Measurements from ENCODE around the gene POLR3E. TPM values are rescaled to one million over a fixed set of nuclear protein-coding genes. Genes with fewer than 3 reads are reported as not detected.
A peak's percentile ranks its signal among the peaks of the same experiment; 100 is the strongest.

The POLR3E gene
- total RNA-seq, 4 donors from 2014 or later = 23.2 to 107 (median 46.0) TPM

GRCh38 chr16:22372882-22373661 lies 75.9 kb downstream of the POLR3E start:
- no peak for DNase-seq
- in situ Hi-C loops (cut with MboI; ENCODE audit: low pct_ligation_motif_present in 1 of 4, low pct_unique_long_range_greater_than_20kb in 1 of 4, low sequenced_read_pairs in 3 of 4) (no loop called here), intact Hi-C loops (cut with DNase I; ENCODE audit: low total_unique reads) (no loop called here)
- Histone ChIP-seq H3K9me3 (no peaks in the 10 kb centered on the region), H3K27me3 (no peaks in the 10 kb centered on the region), H3K27ac (peak overlapping the region; percentile 92 to 96 (median 94)), H3K36me3 (no peaks in the 10 kb centered on the region), H3K4me1 (peaks cover 31 to 61% (median 54%) of the 10 kb centered on the region in 4 donors), H3K4me3 (peak overlapping the region; percentile 80 to 92 (median 86))
- TF ChIP-seq POLR2A (IDR thresholded peaks at IDR 0.05) = no peak
- TF ChIP-seq EP300 (IDR thresholded peaks at IDR 0.05; ENCODE audit: low read depth) = no peak
- no peak for TF ChIP-seq CTCF (IDR thresholded peaks at IDR 0.05)
- TF ChIP-seq POLR2AphosphoS5 (IDR thresholded peaks at IDR 0.05) = no peak
- WGBS, 2 donors (ENCODE audit: low coverage in 1 of 2) = 32 to 46% methylated on average over 11 to 14 of the region's 14 CpGs

GRCh38 chr16:22373662-22374310 lies 76.6 kb downstream of the POLR3E start:
- peak overlapping the region; percentile 92 to 96 (median 94) for H3K27ac ChIP-seq
- WGBS, 2 donors (ENCODE audit: low coverage in 1 of 2) = 4% methylated on average over 37 of the region's 51 CpGs; no CpG with 5 or more reads in 1 of the 2 donors
- in situ Hi-C loops (cut with MboI; ENCODE audit: low pct_ligation_motif_present in 1 of 4, low pct_unique_long_range_greater_than_20kb in 1 of 4, low sequenced_read_pairs in 3 of 4) = no loop called here
- H3K4me3 ChIP-seq = peak overlapping the region; percentile 80 to 92 (median 86)
- peak; percentile 52 for DNase-seq
- TF ChIP-seq CTCF (IDR thresholded peaks at IDR 0.05) = peak in 1 of 5 experiments; percentile 16
- no peak for TF ChIP-seq POLR2A (IDR thresholded peaks at IDR 0.05)
- TF ChIP-seq POLR2AphosphoS5 (IDR thresholded peaks at IDR 0.05) = peak in 2 of 3 donors; percentile 22 to 33
- H3K4me1 ChIP-seq = peaks cover 25 to 54% (median 48%) of the 10 kb centered on the region in 4 donors
- no peaks in the 10 kb centered on the region for H3K36me3 ChIP-seq
- no peaks in the 10 kb centered on the region for H3K9me3 ChIP-seq
- intact Hi-C loops (cut with DNase I; ENCODE audit: low total_unique reads) = no loop called here
- no peaks in the 10 kb centered on the region for H3K27me3 ChIP-seq

GRCh38 chr16:22374311-22375116 lies 77.3 kb downstream of the POLR3E start, which contains the start of gene CDR2:
TSS of gene CDR2 (minus strand) at chr16:22374619. CDS start at chr16:22374309, 310 bp downstream.
- Histone ChIP-seq H3K4me3 (peak within 1 kb of the TSS; percentile 80 to 92 (median 86)), H3K9me3 (no peaks in the 10 kb centered on the region), H3K36me3 (no peaks in the 10 kb centered on the region), H3K4me1 (peaks cover 18 to 46% (median 40%) of the 10 kb centered on the region in 4 donors), H3K27me3 (no peaks in the 10 kb centered on the region), H3K27ac (peak within 1 kb of the TSS; percentile 92 to 96 (median 94))
- TF ChIP-seq EP300 (IDR thresholded peaks at IDR 0.05; ENCODE audit: low read depth) = no peak
- TF ChIP-seq POLR2A (IDR thresholded peaks at IDR 0.05) = peak; percentile 86
- TF ChIP-seq CTCF (IDR thresholded peaks at IDR 0.05) = no peak
- peak; percentile 95 to 96 (median 95) for TF ChIP-seq POLR2AphosphoS5 (IDR thresholded peaks at IDR 0.05)
- DNase-seq = peak; percentile 99
- intact Hi-C loops (cut with DNase I; ENCODE audit: low total_unique reads) (no loop called here), in situ Hi-C loops (cut with MboI; ENCODE audit: low pct_ligation_motif_present in 1 of 4, low pct_unique_long_range_greater_than_20kb in 1 of 4, low sequenced_read_pairs in 3 of 4) (no loop called here)
- 0% methylated on average over 43 of the region's 96 CpGs; no CpG with 5 or more reads in 1 of the 2 donors for WGBS, 2 donors (ENCODE audit: low coverage in 1 of 2)

Measured in transverse colon (tissue), 4 donors.